NB4 (cell line): ENCODE results near the gene ARRDC1.
"Not testable (repeated sequence)": the region's sequence is repeated elsewhere in the genome, so short reads cannot be mapped to it uniquely, and the experiment has no call there.

Source experiments
- DNase-seq: peaks from one replicate; pipeline ENCODE4 v3.0.0; 2010; ENCODE audit warnings: low read depth
- H3K4me3 ChIP-seq: one replicate; pipeline ENCODE4 v1.5.1; 2011; ENCODE audit warnings: mild to moderate bottlenecking, low read depth, low read length, moderate library complexity
- CTCF ChIP-seq: IDR thresholded peaks from one replicate; pipeline ENCODE4 v1.5.1; 2012; ENCODE audit warnings: low read depth, low read length
- MAX ChIP-seq: IDR thresholded peaks from 2 replicates; pipeline ENCODE4 v1.6.1; 2011; ENCODE audit warnings: low read depth, low read length
- MYC ChIP-seq: IDR thresholded peaks from 2 replicates; pipeline ENCODE4 v1.6.1; 2011; ENCODE audit warnings: low read depth, low read length
- POLR2A ChIP-seq: IDR thresholded peaks from 2 replicates; pipeline ENCODE4 v1.6.1; 2011; ENCODE audit warnings: mild to moderate bottlenecking; ENCODE audit not compliant: insufficient read length; ENCODE audit errors: extremely low read depth

The ARRDC1 gene

GRCh38 chr9:137590123-137590468 lies 15.4 kb upstream of the ARRDC1 start:
- peak overlapping the region; percentile 78 for H3K4me3 ChIP-seq
- no peak for DNase-seq
- TF ChIP-seq CTCF, result no peak
- no peak for TF ChIP-seq POLR2A
- no peak for TF ChIP-seq MAX
- TF ChIP-seq MYC, result no peak

- DNase-seq, result peak; percentile 88
- peak within 1 kb of the TSS; percentile 78 for H3K4me3 ChIP-seq
These were observed 14.8 kb upstream of the ARRDC1 start, which contains the start of gene ZMYND19 for GRCh38 chr9:137590469-137591383. TSS of gene ZMYND19 (minus strand) at chr9:137590512. CDS start at chr9:137590263, 249 bp downstream.

GRCh38 chr9:137592767-137593166 lies 12.7 kb upstream of the ARRDC1 start:
- no peak overlapping the region for H3K4me3 ChIP-seq
- TF ChIP-seq MYC (no peak), MAX (no peak), POLR2A (no peak), CTCF (no peak)
- DNase-seq, result peak; percentile 68

More at GRCh38 chr9:137590469-137591383, 14.8 kb upstream of the ARRDC1 start, which contains the start of gene ZMYND19:
- TF ChIP-seq MYC, result peak; percentile 43; the same call in 1 of the 2 replicates
- peak; percentile 51 for TF ChIP-seq MAX
- no peak for TF ChIP-seq CTCF
- peak; percentile 49 for TF ChIP-seq POLR2A

GRCh38 chr9:137593176-137593575 lies 12.3 kb upstream of the ARRDC1 start:
- TF ChIP-seq MYC (no peak), CTCF (no peak), MAX (no peak), POLR2A (no peak)
- H3K4me3 ChIP-seq, result no peak overlapping the region

GRCh38 chr9:137596577-137596976 lies 8.9 kb upstream of the ARRDC1 start:
- not testable (repeated sequence) for H3K4me3 ChIP-seq, DNase-seq

More at GRCh38 chr9:137593176-137593575, 12.3 kb upstream of the ARRDC1 start:
- DNase-seq, result no peak

- DNase-seq, result no peak
- TF ChIP-seq CTCF (no peak), MYC (no peak), POLR2A (no peak), MAX (no peak)
- H3K4me3 ChIP-seq, result no peak overlapping the region
These were observed 6.5 kb upstream of the ARRDC1 start for GRCh38 chr9:137598943-137599342.
